ENCODE data around the gene GPR35. TPM values are rescaled to one million over a fixed set of nuclear protein-coding genes. Genes with fewer than 3 reads are reported as not detected.

GPR35 gene
- total and polyA plus RNA-seq, 2 of the 13 experiments (the other 11 are each of a cell fraction or from before 2014, with no cell fraction given) = 27.1 to 44.2 TPM

GRCh38 chr2:240584486-240585031, 40.7 kb upstream of the GPR35 start:
- WGBS (ENCODE audit: low lambda C conversion rate) = 79% methylated on average over 3 of the region's 4 CpGs
- DNase-seq (ENCODE audit: low spot score) (peak; percentile 73), FAIRE-seq (peak; percentile 60), ATAC-seq (peak; percentile 1; the same call in 2 of the 3 replicates)
- intact Hi-C loops (cut with micrococcal nuclease; ENCODE audit: unreplicated experiment) (no loop called here), in situ Hi-C loops (cut with HindIII; ENCODE audit: extremely low pct_ligation_motif_present, low pct_unique_long_range_greater_than_20kb) (no loop called here)
- Histone ChIP-seq H4K20me1 (ENCODE audit: insufficient read depth, low read length) (peaks cover 17% of the 10 kb centered on the region; the same call in 1 of the 2 replicates), H3K9me3 (ENCODE audit: low read length) (no peaks in the 10 kb centered on the region), H3K4me1 (ENCODE audit: insufficient read depth, low read length) (peaks cover 77% of the 10 kb centered on the region), H3K27ac (ENCODE audit: extremely low read length, insufficient read depth, low read length) (peak overlapping the region; percentile 89), H3K4me3 (replicated peaks in 1 of 3; ENCODE audit: insufficient read depth in 1 of 3, low read depth in 2 of 3, low read length in 3 of 3) (peak overlapping the region in 2 of 3 experiments; percentile 83 to 90; a peak in 3 of 6 replicates), H3K36me3 (replicated peaks in 1 of 2; ENCODE audit: control insufficient read depth in 1 of 2, insufficient read depth in 2 of 2, low read length in 2 of 2) (peaks cover 4 to 9% of the 10 kb centered on the region in 2 experiments; a peak in 4 of 5 replicates), H3K4me2 (ENCODE audit: low read depth, low read length) (peak overlapping the region; percentile 98), H3K79me2 (ENCODE audit: insufficient read depth, low read length) (peaks cover 75% of the 10 kb centered on the region), H3K27me3 (ENCODE audit: control insufficient read depth in 1 of 2, insufficient read depth in 2 of 2, low read length in 2 of 2) (peaks cover 0 to 4% of the 10 kb centered on the region in 2 experiments; a peak in 1 of 5 replicates), H2AFZ (ENCODE audit: low read length) (no peak overlapping the region), H3K9ac (ENCODE audit: insufficient read depth, low read depth, low read length) (peak overlapping the region; percentile 98)
- ChIA-PET CTCF (ENCODE audit: low intra/inter-chr PET ratio, low total read pairs) (interaction anchor here (0.7 kb wide), 1 partner anchor 19 kb away, joined by 3 read pairs; no protein-coding TSS in a partner anchor), POLR2A (interaction anchor here (5.6 to 6.0 kb wide), 3 partner anchors 18 to 24 kb away, joined by 86 to 149 read pairs (median 147); partner anchors contain the start of genes ANKMY1, DUSP28 and RNPEPL1)
- BruUV-seq (replicated peaks) = no TSS peak
- TF ChIP-seq PREB (CRISPR knock-in tag; IDR thresholded peaks at IDR 0.05) = no peak
- TF ChIP-seq CSRNP1 (CRISPR knock-in tag; IDR thresholded peaks at IDR 0.05) = 0 out of 2 replicates have a peak, but pooled peaks have one; percentile 36
- TF ChIP-seq ZNF333 (CRISPR knock-in tag; IDR thresholded peaks at IDR 0.05; ENCODE audit: borderline replicate concordance) = no peak
- TF ChIP-seq ZNF629 (CRISPR knock-in tag; conservative IDR thresholded peaks at IDR 0.05) = no peak
- TF ChIP-seq TEAD2 (CRISPR knock-in tag; IDR thresholded peaks at IDR 0.05) = no peak
- peak; percentile 40; the same call in 1 of the 2 replicates for TF ChIP-seq SAP130 (CRISPR knock-in tag; IDR thresholded peaks at IDR 0.05; ENCODE audit: low read depth)
- 0 out of 2 replicates have a peak, but pooled peaks have one; percentile 28 for TF ChIP-seq CEBPB (IDR thresholded peaks at IDR 0.05; ENCODE audit: borderline replicate concordance, low read depth, low read length)
- peak; percentile 49; the same call in 1 of the 2 replicates for TF ChIP-seq TFAP4 (IDR thresholded peaks at IDR 0.05; ENCODE audit: borderline replicate concordance, low read depth)
- peak; percentile 56; the same call in 1 of the 2 replicates for TF ChIP-seq PATZ1 (CRISPR knock-in tag; IDR thresholded peaks at IDR 0.05)
- peak; percentile 99 for TF ChIP-seq ZNF264 (CRISPR knock-in tag; IDR thresholded peaks at IDR 0.05)
- TF ChIP-seq SRF (IDR thresholded peaks at IDR 0.05; ENCODE audit: low read depth, low read length) = peak; percentile 90
- TF ChIP-seq PRDM10 (CRISPR knock-in tag; IDR thresholded peaks at IDR 0.05; ENCODE audit: low read depth) = peak; percentile 88
- no peak for TF ChIP-seq ZNF207 (IDR thresholded peaks at IDR 0.05; ENCODE audit: borderline replicate concordance)
- TF ChIP-seq SIX4 (CRISPR knock-in tag; IDR thresholded peaks at IDR 0.05) = peak; percentile 33; the same call in 1 of the 2 replicates
